H1 (cell line): ENCODE results near the gene ACOD1. TPM values are rescaled to one million over a fixed set of nuclear protein-coding genes. Genes with fewer than 3 reads are reported as not detected.

Experiments used
- CTCF ChIA-PET: fragments of 300-600 bp; sonication (Branson Sonifier 250); formaldehyde crosslinking; loops from one replicate; lab custom pipeline; 2021; ENCODE audit not compliant: partially characterized antibody; lab: Charles Lee
- POLR2A ChIA-PET: fragments of 300-600 bp; sonication (Branson Sonifier 250); formaldehyde crosslinking; loops from one replicate; lab custom pipeline; 2021; ENCODE audit warnings: inconsistent platforms; ENCODE audit not compliant: partially characterized antibody; lab: Charles Lee
- DNase-seq, 2 experiments: peaks; one replicate each; pipeline versions ENCODE4 v3.0.0 to v3.0.0-alpha.2; 2010 to 2022; ENCODE audit warnings: low spot score in 2 of 2, low read depth in 1 of 2, mixed read lengths in 1 of 2
- FAIRE-seq: peaks from 2 replicates; lab custom pipeline; 2011; peaks lifted over from hg19 to GRCh38; lab: Jason Lieb, UNC
- H2AFZ ChIP-seq: 2 replicates; pipeline ENCODE4 v1.8.1; 2012; ENCODE audit warnings: low read length, inconsistent platforms
- H2AK5ac ChIP-seq: 2 replicates; pipeline ENCODE4 v1.6.1; 2013; ENCODE audit warnings: low read depth, low read length
- H2BK120ac ChIP-seq: replicated peaks from 2 replicates; pipeline ENCODE3; 2013; ENCODE audit warnings: low read depth, low read length, inconsistent platforms
- H2BK12ac ChIP-seq: 2 replicates; pipeline ENCODE4 v1.6.1; 2013; ENCODE audit warnings: low read depth, low read length
- H2BK15ac ChIP-seq: 2 replicates; pipeline ENCODE4 v1.6.1; 2013; ENCODE audit warnings: low read length
- H2BK20ac ChIP-seq: 2 replicates; pipeline ENCODE4 v1.6.1; 2013; ENCODE audit warnings: low read length
- H2BK5ac ChIP-seq: 2 replicates; pipeline ENCODE4 v1.6.1; 2013; ENCODE audit warnings: low read depth, low read length
- H3K14ac ChIP-seq: 2 replicates; pipeline ENCODE4 v1.6.1; 2013; ENCODE audit warnings: inconsistent platforms; ENCODE audit not compliant: insufficient read length
- H3K18ac ChIP-seq: 2 replicates; pipeline ENCODE4 v1.6.1; 2013; ENCODE audit warnings: low read length; ENCODE audit errors: extremely low read depth
- H3K23ac ChIP-seq: 2 replicates; pipeline ENCODE4 v1.6.1; 2013; ENCODE audit warnings: inconsistent platforms; ENCODE audit not compliant: insufficient read length
- H3K23me2 ChIP-seq: 2 replicates; pipeline ENCODE4 v1.6.1; 2013; ENCODE audit warnings: low read depth, low read length
- H3K27ac ChIP-seq: 2 replicates; pipeline ENCODE4 v1.6.1; 2011; ENCODE audit warnings: low read depth, low read length, inconsistent platforms
- H3K27me3 ChIP-seq, 4 experiments: replicated peaks in 1 of 4; 1 replicate in 1 of 4; 2 replicates in 3 of 4; pipeline versions ENCODE4 v1.6.1 to v1.8.1; 2011 to 2013; ENCODE audit warnings: low read length in 3 of 4, mild to moderate bottlenecking in 3 of 4, inconsistent platforms in 2 of 4, mixed read lengths in 2 of 4, moderate library complexity in 1 of 4; ENCODE audit not compliant: control insufficient read depth in 3 of 4, insufficient read depth in 3 of 4; ENCODE audit errors: extremely low read depth in 1 of 4
- H3K36me3 ChIP-seq, 4 experiments: 2 replicates each; pipeline versions ENCODE4 v1.6.1 to v1.8.1; 2011 to 2013; ENCODE audit warnings: mild to moderate bottlenecking in 4 of 4, low read length in 3 of 4, moderate library complexity in 2 of 4, control low read depth in 1 of 4, inconsistent platforms in 1 of 4; ENCODE audit not compliant: insufficient read depth in 4 of 4, control insufficient read depth in 2 of 4
- H3K4ac ChIP-seq: replicated peaks from 2 replicates; pipeline ENCODE3; 2013; ENCODE audit warnings: low read length, low read depth, mixed read lengths, inconsistent platforms; ENCODE audit not compliant: insufficient read length
- H3K4me1 ChIP-seq, 4 experiments: replicated peaks in 1 of 4; 1 replicate in 1 of 4; 2 replicates in 3 of 4; pipeline versions ENCODE4 v1.6.1 to v1.8.1; 2011 to 2013; ENCODE audit warnings: low read length in 3 of 4, inconsistent platforms in 2 of 4, mixed read lengths in 1 of 4; ENCODE audit not compliant: insufficient read depth in 4 of 4, control insufficient read depth in 3 of 4
- H3K4me2 ChIP-seq, 2 experiments: 2 replicates each; pipeline versions ENCODE4 v1.6.1 to v1.8.1; 2011 to 2013; ENCODE audit warnings: low read depth in 2 of 2, low read length in 2 of 2, control low read depth in 1 of 2, inconsistent platforms in 1 of 2, mild to moderate bottlenecking in 1 of 2; ENCODE audit not compliant: insufficient read depth in 1 of 2
- H3K4me3 ChIP-seq, 4 experiments: fragments of 200-600, 300-600 bp in 1 of 4; sonication (generic), shearing (Covaris generic), sonication (Bioruptor Twin) in 1 of 4; 2 replicates each; pipeline versions ENCODE4 v1.5.1 to v1.8.1; 2011 to 2016; ENCODE audit warnings: low read length in 4 of 4, low read depth in 3 of 4, control low read depth in 2 of 4, inconsistent platforms in 2 of 4, mild to moderate bottlenecking in 2 of 4, mixed read lengths in 1 of 4, moderate library complexity in 1 of 4; ENCODE audit not compliant: insufficient read depth in 2 of 4; ENCODE audit errors: extremely low read depth in 1 of 4
- H3K56ac ChIP-seq: replicated peaks from 2 replicates; pipeline ENCODE3; 2013; ENCODE audit warnings: low read depth, mild to moderate bottlenecking, mixed read lengths, low read length, inconsistent platforms; ENCODE audit not compliant: insufficient read length
- H3K79me1 ChIP-seq: 2 replicates; pipeline ENCODE4 v1.6.1; 2013; ENCODE audit warnings: low read depth, low read length, control low read depth
- H3K79me2 ChIP-seq, 2 experiments: 2 replicates each; pipeline versions ENCODE4 v1.6.1 to v1.8.1; 2012 to 2013; ENCODE audit warnings: low read length in 2 of 2, mild to moderate bottlenecking in 2 of 2, inconsistent platforms in 1 of 2; ENCODE audit not compliant: insufficient read depth in 2 of 2, control insufficient read depth in 1 of 2
- H3K9ac ChIP-seq, 4 experiments: replicated peaks in 1 of 4; 1 replicate in 1 of 4; 2 replicates in 3 of 4; pipeline versions ENCODE4 v1.6.1 to v1.8.1; 2011 to 2013; ENCODE audit warnings: low read depth in 3 of 4, low read length in 3 of 4, control low read depth in 2 of 4, mild to moderate bottlenecking in 2 of 4, moderate library complexity in 2 of 4, inconsistent platforms in 1 of 4; ENCODE audit errors: extremely low read depth in 1 of 4
- H3K9me3 ChIP-seq, 2 experiments: 2 replicates each; pipeline versions ENCODE4 v1.6.1 to v1.8.1; 2012 to 2013; ENCODE audit warnings: mild to moderate bottlenecking in 2 of 2, moderate library complexity in 2 of 2, control low read depth in 1 of 2, inconsistent platforms in 1 of 2, low read depth in 1 of 2, low read length in 1 of 2, mixed read lengths in 1 of 2; ENCODE audit not compliant: insufficient read depth in 2 of 2
- H4K20me1 ChIP-seq, 2 experiments: replicated peaks in 1 of 2; 2 replicates each; pipeline versions ENCODE3 to v1.8.1; 2011 to 2013; ENCODE audit warnings: inconsistent platforms in 2 of 2, low read length in 2 of 2, mild to moderate bottlenecking in 1 of 2; ENCODE audit not compliant: insufficient read depth in 2 of 2, control insufficient read depth in 1 of 2
- H4K5ac ChIP-seq: 2 replicates; pipeline ENCODE4 v1.6.1; 2013; ENCODE audit warnings: low read length, low read depth, mixed read lengths, inconsistent platforms; ENCODE audit not compliant: insufficient read length
- H4K8ac ChIP-seq: 2 replicates; pipeline ENCODE4 v1.8.0; 2013; ENCODE audit warnings: mild to moderate bottlenecking, moderate library complexity, low read length, inconsistent platforms; ENCODE audit not compliant: insufficient read depth; ENCODE audit errors: extremely low read depth
- H4K91ac ChIP-seq: replicated peaks from 2 replicates; pipeline ENCODE3; 2013; ENCODE audit warnings: low read length, mixed read lengths, inconsistent platforms; ENCODE audit not compliant: insufficient read length
- BCL11A ChIP-seq, 2 experiments: IDR thresholded peaks; one replicate each; pipeline ENCODE4 v1.6.1; 2011; ENCODE audit warnings: low read depth in 2 of 2, low read length in 2 of 2, mild to moderate bottlenecking in 2 of 2
- EZH2 ChIP-seq: fragments of 200-600 bp; sonication (generic); IDR thresholded peaks from 2 replicates; pipeline ENCODE4 v1.7.1; 2012; ENCODE audit warnings: low read depth, mild to moderate bottlenecking, moderate library complexity, low read length, inconsistent platforms; ENCODE audit not compliant: severe bottlenecking
- NRF1 ChIP-seq: IDR thresholded peaks from 2 replicates; pipeline ENCODE4 v1.6.1; 2011; ENCODE audit warnings: mild to moderate bottlenecking, low read depth, low read length, improper control_type of control experiment
- POLR2AphosphoS5 ChIP-seq: IDR thresholded peaks from 2 replicates; pipeline ENCODE4 v1.6.1; 2011; ENCODE audit warnings: low read depth, low read length
- RAD21 ChIP-seq, 2 experiments: IDR thresholded peaks in 1 of 2; conservative IDR thresholded peaks in 1 of 2; 2 replicates each; pipeline ENCODE4 v1.6.1; 2011; ENCODE audit warnings: low read depth in 2 of 2, low read length in 2 of 2, improper control_type of control experiment in 1 of 2, inconsistent platforms in 1 of 2, mild to moderate bottlenecking in 1 of 2, moderate library complexity in 1 of 2
- SIRT6 ChIP-seq: IDR thresholded peaks from one replicate; pipeline ENCODE4 v1.7.1; 2012; ENCODE audit warnings: low read length, inconsistent platforms
- SUZ12 ChIP-seq: fragments of 200-600 bp; sonication (generic); IDR thresholded peaks from 2 replicates; pipeline ENCODE4 v1.6.1; 2012; ENCODE audit warnings: mild to moderate bottlenecking, inconsistent platforms, low read length, moderate library complexity, mixed read lengths
- WGBS, 2 experiments: shearing (Covaris generic) in 1 of 2; methylation state at CpG; one replicate each; pipeline versions ENCODE4 v1.1.6 to v1.1.7; 2013 to 2015; ENCODE audit warnings: low lambda C conversion rate in 2 of 2, mixed read lengths in 2 of 2, inconsistent platforms in 1 of 2, low coverage in 1 of 2, missing lambda C conversion rate in 1 of 2; ENCODE audit not compliant: insufficient replicate concordance in 2 of 2, insufficient coverage in 1 of 2, insufficient read length in 1 of 2; ENCODE audit errors: extremely low coverage in 1 of 2, missing lambda C conversion rate in 1 of 2; 5-methylcytosine and 5-hydroxymethylcytosine counted together
- polyA plus RNA-seq, 7 experiments: library from polyadenylated mRNA; depleted of rRNA in 3 of 7; stranded (reverse) in 5 of 7; unstranded in 2 of 7; fragments of >200 nt in 5 of 7; fragments of 200-250 nt in 2 of 7; gene quantifications; 1 replicate in 5 of 7; 2 replicates in 1 of 7; 4 replicates in 1 of 7; pipeline versions ENCODE4 v1.2.1 to v1.2.3, GENCODE V29; 2011 to 2013; ENCODE audit warnings: missing spikeins in 2 of 7, mixed read lengths in 2 of 7
- total RNA-seq: library from RNA; stranded (reverse); fragmentation: NEBNext Ultra II Directional; extraction: Animal tissue kit (Norgen Biotek cat#: 25700); gene quantifications from 2 replicates; pipeline ENCODE4 v1.2.1, GENCODE V29; 2021
- TF ChIP-seq, protein P1 (sequence below): IDR thresholded peaks from 2 replicates; pipeline ENCODE4 v1.6.1; 2012; ENCODE audit warnings: inconsistent platforms
- TF ChIP-seq, protein P2 (sequence below), 3 experiments: IDR thresholded peaks; 1 replicate in 2 of 3; 2 replicates in 1 of 3; pipeline versions ENCODE4 v1.5.1 to v1.6.1; 2011; ENCODE audit warnings: low read length in 3 of 3, mild to moderate bottlenecking in 3 of 3, inconsistent platforms in 2 of 3, low read depth in 1 of 3, moderate library complexity in 1 of 3; ENCODE audit not compliant: insufficient read depth in 1 of 3; ENCODE audit errors: control extremely low read depth in 1 of 3
- TF ChIP-seq, protein P3 (sequence below): IDR thresholded peaks from 2 replicates; pipeline ENCODE4 v1.6.1; 2012; ENCODE audit warnings: inconsistent platforms

The ACOD1 gene
- total and polyA plus RNA-seq, 2 of the 8 experiments (the other 6 are each of a cell fraction or from before 2014, with no cell fraction given), result not detected

DNA sequence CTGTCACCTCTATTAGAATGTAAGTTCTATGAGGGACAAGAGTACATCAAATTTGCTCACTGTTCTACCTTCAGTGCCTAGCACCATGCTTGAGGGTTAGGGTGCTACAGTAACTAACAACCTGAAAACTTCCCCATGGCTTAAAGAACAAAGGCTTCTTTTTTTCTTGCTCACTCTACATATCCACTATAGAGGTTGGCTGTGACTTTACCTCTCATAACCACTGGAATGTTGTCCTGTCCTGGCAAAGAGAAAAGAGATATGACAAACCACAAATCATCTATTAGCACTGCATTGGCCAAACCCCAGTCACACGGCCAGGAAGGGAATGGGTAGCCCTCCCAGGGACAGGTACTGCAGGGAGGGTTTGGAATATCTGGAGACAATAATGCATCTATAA, 23.2 kb upstream of the ACOD1 start:
- Histone ChIP-seq H2AK5ac (no peak overlapping the region), H4K91ac (no peak overlapping the region), H3K9ac (no peak overlapping the region), H2AFZ (no peak overlapping the region), H3K4me2 (no peak overlapping the region), H2BK12ac (no peak overlapping the region), H4K5ac (no peak overlapping the region), H3K79me1 (no peaks in the 10 kb centered on the region), H3K14ac (no peak overlapping the region), H3K4me3 (no peak overlapping the region), H3K4ac (no peak overlapping the region), H3K27me3 (no peaks in the 10 kb centered on the region), H3K56ac (no peak overlapping the region), H4K20me1 (no peaks in the 10 kb centered on the region), H2BK5ac (no peak overlapping the region), H3K18ac (no peak overlapping the region), H3K4me1 (no peaks in the 10 kb centered on the region), H2BK120ac (no peak overlapping the region), H2BK15ac (no peak overlapping the region), H3K23me2 (no peaks in the 10 kb centered on the region), H3K9me3 (no peaks in the 10 kb centered on the region), H2BK20ac (no peak overlapping the region), H3K23ac (no peak overlapping the region), H3K27ac (no peak overlapping the region), H3K79me2 (no peaks in the 10 kb centered on the region), H4K8ac (no peak overlapping the region), H3K36me3 (no peaks in the 10 kb centered on the region)
- FAIRE-seq, result no peak
- CTCF ChIA-PET, result no interaction called here
- no peak for DNase-seq
- POLR2A ChIA-PET, result no interaction called here
- 81% methylated on average over 1 of the region's 1 CpG; no CpG with 5 or more reads in 1 of the 2 experiments for WGBS, 2 experiments
- no peak for TF ChIP-seq SIRT6
- no peak for TF ChIP-seq POLR2AphosphoS5
- TF ChIP-seq, protein P1, sequence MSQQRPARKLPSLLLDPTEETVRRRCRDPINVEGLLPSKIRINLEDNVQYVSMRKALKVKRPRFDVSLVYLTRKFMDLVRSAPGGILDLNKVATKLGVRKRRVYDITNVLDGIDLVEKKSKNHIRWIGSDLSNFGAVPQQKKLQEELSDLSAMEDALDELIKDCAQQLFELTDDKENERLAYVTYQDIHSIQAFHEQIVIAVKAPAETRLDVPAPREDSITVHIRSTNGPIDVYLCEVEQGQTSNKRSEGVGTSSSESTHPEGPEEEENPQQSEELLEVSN, result no peak
- no peak for TF ChIP-seq NRF1
- TF ChIP-seq BCL11A (IDR thresholded peaks at IDR 0.05; ENCODE audit: low read depth in 2 of 2, low read length in 2 of 2), result no peak
- TF ChIP-seq, protein P2, sequence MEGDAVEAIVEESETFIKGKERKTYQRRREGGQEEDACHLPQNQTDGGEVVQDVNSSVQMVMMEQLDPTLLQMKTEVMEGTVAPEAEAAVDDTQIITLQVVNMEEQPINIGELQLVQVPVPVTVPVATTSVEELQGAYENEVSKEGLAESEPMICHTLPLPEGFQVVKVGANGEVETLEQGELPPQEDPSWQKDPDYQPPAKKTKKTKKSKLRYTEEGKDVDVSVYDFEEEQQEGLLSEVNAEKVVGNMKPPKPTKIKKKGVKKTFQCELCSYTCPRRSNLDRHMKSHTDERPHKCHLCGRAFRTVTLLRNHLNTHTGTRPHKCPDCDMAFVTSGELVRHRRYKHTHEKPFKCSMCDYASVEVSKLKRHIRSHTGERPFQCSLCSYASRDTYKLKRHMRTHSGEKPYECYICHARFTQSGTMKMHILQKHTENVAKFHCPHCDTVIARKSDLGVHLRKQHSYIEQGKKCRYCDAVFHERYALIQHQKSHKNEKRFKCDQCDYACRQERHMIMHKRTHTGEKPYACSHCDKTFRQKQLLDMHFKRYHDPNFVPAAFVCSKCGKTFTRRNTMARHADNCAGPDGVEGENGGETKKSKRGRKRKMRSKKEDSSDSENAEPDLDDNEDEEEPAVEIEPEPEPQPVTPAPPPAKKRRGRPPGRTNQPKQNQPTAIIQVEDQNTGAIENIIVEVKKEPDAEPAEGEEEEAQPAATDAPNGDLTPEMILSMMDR (IDR thresholded peaks at IDR 0.05; ENCODE audit: control extremely low read depth in 1 of 3, insufficient read depth in 1 of 3, low read depth in 1 of 3, low read length in 3 of 3), result no peak
- TF ChIP-seq, protein P3, sequence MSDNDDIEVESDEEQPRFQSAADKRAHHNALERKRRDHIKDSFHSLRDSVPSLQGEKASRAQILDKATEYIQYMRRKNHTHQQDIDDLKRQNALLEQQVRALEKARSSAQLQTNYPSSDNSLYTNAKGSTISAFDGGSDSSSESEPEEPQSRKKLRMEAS, result no peak
- no peak for TF ChIP-seq SUZ12
- no peak for TF ChIP-seq RAD21 (IDR thresholded peaks at IDR 0.05 in 1 of 2, conservative IDR thresholded peaks at IDR 0.05 in 1 of 2; ENCODE audit: low read depth in 2 of 2, low read length in 2 of 2)
- TF ChIP-seq EZH2, result no peak
